ENCODE results near the gene CUX1.
"Not testable (repeated sequence)": the region's sequence is repeated elsewhere in the genome, so short reads cannot be mapped to it uniquely, and the experiment has no call there.

CUX1 gene

DNA sequence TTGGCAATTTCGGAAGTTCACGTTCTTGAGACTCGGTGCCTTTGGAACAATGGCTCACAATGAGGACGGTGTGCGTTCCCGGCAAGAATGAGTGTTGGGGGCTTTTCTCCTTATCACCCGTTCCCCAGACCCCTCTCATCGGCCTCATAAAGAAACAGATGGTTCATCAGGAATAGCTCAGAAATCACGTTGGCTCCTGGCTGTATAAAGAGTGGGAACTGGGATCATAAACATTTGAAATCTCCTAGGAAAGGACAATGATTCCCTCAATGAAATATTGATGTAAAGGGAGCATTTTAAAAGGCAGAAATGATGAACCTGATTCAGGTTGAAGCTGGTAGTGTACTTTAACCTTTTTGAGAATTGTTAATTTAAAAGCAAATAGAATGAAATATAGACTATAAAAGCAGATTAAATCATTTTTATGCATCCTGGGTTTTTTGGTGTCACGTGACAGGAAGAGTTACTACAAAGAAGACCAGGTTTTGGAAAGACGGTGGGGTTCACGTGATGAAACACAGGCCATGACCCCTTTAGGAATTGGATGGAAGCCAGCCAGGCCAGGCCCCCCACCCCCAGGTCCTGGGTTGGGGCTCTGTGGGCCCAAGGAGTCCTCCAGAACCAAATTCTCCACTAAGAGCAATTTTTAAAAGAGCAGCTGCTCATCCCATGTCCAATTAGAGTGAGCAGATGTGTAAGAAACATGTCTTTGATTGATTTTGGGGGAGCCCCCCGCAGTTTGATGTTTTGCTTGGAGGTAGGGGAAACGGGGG is 63.0 kb downstream of the CUX1 start:
- in situ Hi-C loops (cut with HindIII; ENCODE audit: low pct_unique_long_range_greater_than_20kb, low sequenced_read_pairs), result no loop called here
- no peak for DNase-seq (ENCODE audit: low read depth in 1 of 2, low spot score in 1 of 2)

DNA sequence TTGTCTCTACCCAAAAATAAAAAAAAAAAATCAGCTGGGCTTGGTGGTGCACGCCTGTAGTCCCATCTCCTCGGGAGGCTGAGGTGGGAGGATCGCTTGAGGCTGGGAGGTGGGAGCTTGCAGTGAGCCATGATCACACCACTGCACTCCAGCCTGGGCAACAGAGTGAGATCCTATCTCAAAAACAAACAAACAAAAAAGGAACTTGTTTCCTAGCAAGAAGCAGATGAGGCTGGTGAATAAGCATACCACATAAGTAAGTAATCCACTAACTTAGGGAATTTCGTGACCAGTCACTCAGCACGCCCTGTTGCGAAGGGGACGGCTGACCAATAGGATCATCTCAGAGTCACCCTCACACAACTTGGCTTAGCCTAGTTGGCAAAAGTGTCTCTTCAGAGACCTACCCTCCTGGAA is 64.6 kb downstream of the CUX1 start:
- in situ Hi-C loops (cut with HindIII; ENCODE audit: low pct_unique_long_range_greater_than_20kb, low sequenced_read_pairs), result no loop called here
- DNase-seq (ENCODE audit: low read depth in 1 of 2, low spot score in 1 of 2), result peak in 1 of 2 experiments; percentile 15
- TF ChIP-seq JUND (IDR thresholded peaks at IDR 0.05; ENCODE audit: low read depth), result no peak

More for the DNA sequence above, 63.0 kb downstream of the CUX1 start:
- no peak for TF ChIP-seq JUND (IDR thresholded peaks at IDR 0.05; ENCODE audit: low read depth)

DNA sequence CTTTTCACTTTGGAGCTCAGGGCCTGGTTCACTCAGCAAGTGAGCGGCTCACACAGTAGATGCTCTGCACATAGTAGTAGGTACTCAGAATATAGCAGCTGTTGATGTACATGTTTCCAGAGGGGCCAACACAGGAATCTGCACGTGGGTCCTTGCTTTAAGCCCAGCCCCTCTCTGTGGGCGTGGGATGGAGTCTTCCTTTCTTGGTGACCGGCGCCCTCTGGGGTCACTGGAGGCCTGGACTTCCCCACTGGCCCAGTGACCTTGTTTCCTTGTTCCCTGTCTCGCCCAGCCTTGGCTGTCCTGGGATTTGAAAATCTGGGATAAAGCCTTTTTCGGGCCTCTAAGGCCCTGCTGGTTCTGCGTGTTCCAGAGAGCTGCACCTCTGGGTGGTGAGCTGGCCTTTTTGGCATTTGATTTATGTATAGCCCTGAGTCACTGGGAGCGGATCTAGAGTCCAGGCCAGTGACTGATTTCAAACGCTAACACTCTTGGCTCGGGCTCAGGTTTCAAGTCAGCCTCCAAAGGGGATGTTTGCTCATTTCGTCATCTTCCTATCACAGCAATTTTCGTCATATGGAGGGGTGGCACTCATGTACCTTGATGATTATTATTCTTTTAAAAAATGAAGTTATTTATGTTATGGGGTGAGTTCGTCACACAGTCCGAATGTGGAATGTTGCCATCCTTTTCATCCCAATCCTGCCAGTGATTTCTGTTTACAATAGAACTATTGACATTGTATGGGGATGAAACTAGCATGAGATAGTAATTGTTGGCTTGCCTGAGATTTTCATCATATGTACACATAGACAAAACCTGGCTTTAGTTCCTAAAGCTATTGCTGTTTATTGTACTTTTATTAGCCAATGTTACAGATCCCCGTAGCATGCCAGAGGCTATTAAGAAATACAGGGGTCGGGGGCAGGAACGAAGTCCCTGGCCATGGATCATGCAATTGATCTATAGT is 65.5 kb downstream of the CUX1 start:
- in situ Hi-C loops (cut with HindIII; ENCODE audit: low pct_unique_long_range_greater_than_20kb, low sequenced_read_pairs), result no loop called here
- 0 out of 2 replicates have a peak, but pooled peaks have one; percentile 37 for TF ChIP-seq JUND (IDR thresholded peaks at IDR 0.05; ENCODE audit: low read depth)
- DNase-seq (ENCODE audit: low read depth in 1 of 2, low spot score in 1 of 2), result peak; percentile 17 to 77

DNA sequence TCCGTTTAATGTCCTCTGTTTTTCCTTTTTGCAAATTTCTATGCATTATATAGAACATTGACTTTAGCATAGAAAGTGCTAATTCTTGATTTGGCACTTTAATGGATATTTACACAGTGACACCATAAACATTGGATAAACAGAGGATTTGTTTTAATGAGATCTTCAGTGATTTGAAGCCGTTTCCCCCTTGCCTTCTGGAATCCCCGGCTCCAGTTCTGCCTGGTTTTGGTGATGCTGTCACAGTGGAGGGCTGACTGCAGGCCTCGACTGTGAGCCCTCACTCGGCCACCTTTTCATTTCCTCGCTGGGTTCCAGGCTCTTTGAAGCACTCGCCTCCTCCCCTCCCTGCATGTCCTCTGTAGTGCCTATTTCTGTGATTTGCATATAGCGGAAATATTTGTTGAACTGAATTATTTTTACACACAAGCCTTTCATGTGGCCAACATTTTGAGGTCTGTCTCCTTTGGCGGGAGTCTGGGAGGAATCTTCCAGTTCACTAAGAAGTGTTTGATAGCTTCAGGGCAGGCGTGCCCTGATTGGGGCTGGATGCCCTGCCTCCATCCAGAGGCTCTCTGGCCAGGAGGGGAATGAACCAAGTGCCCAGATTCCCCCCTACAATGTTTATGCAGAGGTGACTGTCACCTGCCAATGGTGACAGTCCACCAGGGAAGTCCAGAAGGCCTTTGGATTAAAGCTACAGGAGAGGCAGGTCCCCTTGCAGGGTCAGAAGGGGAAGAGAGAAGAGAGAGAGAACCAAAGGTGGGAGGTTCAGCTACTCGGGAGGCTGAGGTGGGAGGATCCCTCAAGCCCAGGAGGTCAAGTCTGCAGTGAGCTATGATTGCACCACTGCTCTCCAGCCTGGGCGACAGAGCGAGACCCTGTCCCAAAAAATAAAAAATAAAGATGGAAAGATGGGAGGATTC is 67.5 kb downstream of the CUX1 start:
- DNase-seq (ENCODE audit: low read depth in 1 of 2, low spot score in 1 of 2), result no peak
- in situ Hi-C loops (cut with HindIII; ENCODE audit: low pct_unique_long_range_greater_than_20kb, low sequenced_read_pairs), result no loop called here
- TF ChIP-seq JUND (IDR thresholded peaks at IDR 0.05; ENCODE audit: low read depth), result no peak

DNA sequence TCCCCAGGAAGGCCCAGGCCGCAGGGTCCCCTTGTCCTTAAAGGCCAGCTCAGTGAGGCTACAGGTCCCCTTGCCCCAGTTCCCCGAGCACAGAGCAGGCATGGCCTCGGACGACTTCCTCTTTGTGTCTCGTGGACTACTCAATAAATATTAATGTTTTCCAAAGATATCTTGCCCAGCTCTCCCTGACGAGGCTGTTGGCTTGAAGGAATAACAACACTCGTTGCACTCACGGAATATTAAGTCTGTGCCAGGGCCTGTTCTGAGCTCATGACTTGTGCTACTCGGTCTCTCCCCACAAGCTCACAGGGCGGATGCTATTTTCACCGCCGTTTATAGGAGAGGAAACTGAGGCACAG is 68.2 kb downstream of the CUX1 start:
- no peak for DNase-seq (ENCODE audit: low read depth in 1 of 2, low spot score in 1 of 2)
- no peak for TF ChIP-seq JUND (IDR thresholded peaks at IDR 0.05; ENCODE audit: low read depth)
- in situ Hi-C loops (cut with HindIII; ENCODE audit: low pct_unique_long_range_greater_than_20kb, low sequenced_read_pairs), result no loop called here

DNA sequence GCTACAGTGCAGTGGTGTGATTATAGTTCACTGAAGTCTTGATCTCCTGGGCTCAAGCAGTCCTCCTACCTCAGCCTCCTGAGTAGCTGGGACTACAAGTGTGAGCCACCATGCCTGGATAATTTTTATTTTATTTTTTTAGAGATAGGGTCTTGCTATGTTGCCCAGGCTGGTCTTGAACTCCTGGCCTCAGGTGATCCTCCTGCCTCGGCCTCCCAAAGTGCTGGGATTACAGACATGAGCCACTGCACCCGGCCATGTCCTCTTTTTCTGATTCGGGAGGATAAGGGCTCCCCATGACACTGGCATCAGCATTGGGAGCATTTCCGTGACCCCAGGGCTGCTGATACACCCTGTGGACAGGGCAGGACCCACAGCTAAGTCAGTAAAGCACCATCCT is 69.9 kb downstream of the CUX1 start:
- DNase-seq (ENCODE audit: low read depth in 1 of 2, low spot score in 1 of 2); in situ Hi-C loops (cut with HindIII; ENCODE audit: low pct_unique_long_range_greater_than_20kb, low sequenced_read_pairs): not testable (repeated sequence)

DNA sequence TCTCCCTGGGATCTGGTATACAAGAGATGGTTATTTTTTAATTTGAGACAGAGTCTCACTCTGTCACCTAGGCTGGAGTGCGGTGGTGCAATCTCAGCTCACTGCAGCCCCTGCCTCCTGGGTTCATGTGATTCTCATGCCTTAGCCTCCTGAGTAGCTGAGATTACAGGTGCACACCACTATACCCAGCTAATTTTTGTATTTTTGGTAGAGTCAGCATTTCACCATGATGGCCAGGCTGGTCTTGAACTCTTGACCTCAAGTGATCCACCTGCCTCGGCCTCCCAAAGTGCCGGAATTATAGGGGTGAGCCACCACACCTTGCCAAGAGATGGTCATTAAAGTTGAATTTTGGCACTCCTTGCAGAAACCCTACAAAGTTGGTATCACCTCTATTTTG is 71.1 kb downstream of the CUX1 start:
- in situ Hi-C loops (cut with HindIII; ENCODE audit: low pct_unique_long_range_greater_than_20kb, low sequenced_read_pairs); DNase-seq (ENCODE audit: low read depth in 1 of 2, low spot score in 1 of 2): not testable (repeated sequence)

- in situ Hi-C loops (cut with HindIII; ENCODE audit: low pct_unique_long_range_greater_than_20kb, low sequenced_read_pairs), result no loop called here
- no peak for TF ChIP-seq JUND (IDR thresholded peaks at IDR 0.05; ENCODE audit: low read depth)
- no peak for DNase-seq (ENCODE audit: low read depth in 1 of 2, low spot score in 1 of 2)
Observed at GRCh38 chr7:101890749-101891523, 73.5 kb downstream of the CUX1 start.

GRCh38 chr7:101891936-101892640 is 74.7 kb downstream of the CUX1 start:
- in situ Hi-C loops (cut with HindIII; ENCODE audit: low pct_unique_long_range_greater_than_20kb, low sequenced_read_pairs), result no loop called here
- no peak for DNase-seq (ENCODE audit: low read depth in 1 of 2, low spot score in 1 of 2)
- no peak for TF ChIP-seq JUND (IDR thresholded peaks at IDR 0.05; ENCODE audit: low read depth)

DNA sequence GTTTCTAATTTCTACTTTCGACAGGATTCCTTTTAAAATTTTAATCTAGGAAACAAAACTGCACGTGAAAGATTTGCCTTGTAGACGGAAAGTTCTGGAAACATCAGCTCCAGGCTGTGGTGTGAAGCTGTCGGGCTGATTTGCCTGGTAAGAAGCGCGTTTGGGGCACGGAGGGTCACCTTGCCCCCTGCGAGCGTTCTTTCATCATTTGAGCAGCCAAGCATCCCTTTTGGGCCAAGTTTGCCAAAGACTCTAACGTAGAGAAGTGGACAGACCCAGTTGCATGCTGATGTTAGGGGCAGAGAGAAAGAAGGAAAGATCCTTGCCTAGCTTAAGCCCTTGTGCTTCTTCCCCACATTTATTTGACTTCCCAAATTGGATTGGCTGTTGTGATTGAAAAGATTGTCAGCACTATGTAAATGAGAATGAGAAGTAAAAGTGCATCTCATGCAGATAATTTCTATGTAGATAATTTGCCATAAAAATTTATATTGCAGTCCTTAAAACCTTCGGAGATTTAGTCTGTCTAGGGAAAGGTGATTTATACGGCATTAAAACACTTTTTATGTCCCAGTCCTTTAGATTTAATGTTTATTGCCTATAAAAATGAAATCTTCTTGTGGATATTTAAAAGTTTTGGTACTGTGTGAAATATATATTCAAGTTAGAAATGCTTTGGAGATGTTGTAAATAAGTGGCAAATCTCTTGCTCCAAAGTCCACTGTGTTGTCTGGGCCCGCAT is 76.1 kb downstream of the CUX1 start:
- no peak for TF ChIP-seq JUND (IDR thresholded peaks at IDR 0.05; ENCODE audit: low read depth)
- DNase-seq (ENCODE audit: low read depth in 1 of 2, low spot score in 1 of 2), result no peak
- in situ Hi-C loops (cut with HindIII; ENCODE audit: low pct_unique_long_range_greater_than_20kb, low sequenced_read_pairs), result no loop called here
